ENCODE measurements around the gene OSBPL3.

The OSBPL3 gene

GRCh38 chr7:24913801-24914464, 66.0 kb downstream of the OSBPL3 start:
- H3K36me3 ChIP-seq (ENCODE audit: control insufficient read depth, insufficient read depth, low read length), result no peaks in the 10 kb centered on the region
- H3K9me3 ChIP-seq (ENCODE audit: control insufficient read depth, low read length), result no peaks in the 10 kb centered on the region
- WGBS, 2 experiments, result 98 to 100% methylated on average over 3 to 4 of the region's 4 CpGs
- no peaks in the 10 kb centered on the region for H3K4me1 ChIP-seq (ENCODE audit: control insufficient read depth, insufficient read depth, low read length)
- H3K27ac ChIP-seq (ENCODE audit: insufficient read depth, low read depth, low read length, poor library complexity, severe bottlenecking), result no peak overlapping the region
- no peak overlapping the region for H3K4me3 ChIP-seq (ENCODE audit: insufficient read depth, low read depth, low read length)
- no peaks in the 10 kb centered on the region for H3K27me3 ChIP-seq (ENCODE audit: control insufficient read depth, insufficient read depth, low read length, poor library complexity, severe bottlenecking)

- no peaks in the 10 kb centered on the region for H3K36me3 ChIP-seq (ENCODE audit: control insufficient read depth, insufficient read depth, low read length)
- no peaks in the 10 kb centered on the region for H3K4me1 ChIP-seq (ENCODE audit: control insufficient read depth, insufficient read depth, low read length)
- no peak overlapping the region for H3K4me3 ChIP-seq (ENCODE audit: insufficient read depth, low read depth, low read length)
- H3K27ac ChIP-seq (ENCODE audit: insufficient read depth, low read depth, low read length, poor library complexity, severe bottlenecking), result no peak overlapping the region
- WGBS, 2 experiments, result 94 to 95% methylated on average over 8 of the region's 8 CpGs
- H3K9me3 ChIP-seq (ENCODE audit: control insufficient read depth, low read length), result no peaks in the 10 kb centered on the region
- H3K27me3 ChIP-seq (ENCODE audit: control insufficient read depth, insufficient read depth, low read length, poor library complexity, severe bottlenecking), result no peaks in the 10 kb centered on the region
Observed at GRCh38 chr7:24912874-24913514, 67.0 kb downstream of the OSBPL3 start.

GRCh38 chr7:24912424-24912823, 67.6 kb downstream of the OSBPL3 start:
- Histone ChIP-seq H3K4me1 (ENCODE audit: control insufficient read depth, insufficient read depth, low read length) (no peaks in the 10 kb centered on the region), H3K9me3 (ENCODE audit: control insufficient read depth, low read length) (no peaks in the 10 kb centered on the region), H3K27ac (ENCODE audit: insufficient read depth, low read depth, low read length, poor library complexity, severe bottlenecking) (no peak overlapping the region), H3K27me3 (ENCODE audit: control insufficient read depth, insufficient read depth, low read length, poor library complexity, severe bottlenecking) (no peaks in the 10 kb centered on the region), H3K4me3 (ENCODE audit: insufficient read depth, low read depth, low read length) (no peak overlapping the region), H3K36me3 (ENCODE audit: control insufficient read depth, insufficient read depth, low read length) (no peaks in the 10 kb centered on the region)
- WGBS, 2 experiments, result 88 to 93% methylated on average over 4 of the region's 4 CpGs

GRCh38 chr7:24911213-24911603, 68.8 kb downstream of the OSBPL3 start:
- Histone ChIP-seq H3K4me3 (ENCODE audit: insufficient read depth, low read depth, low read length) (no peak overlapping the region), H3K27ac (ENCODE audit: insufficient read depth, low read depth, low read length, poor library complexity, severe bottlenecking) (no peak overlapping the region), H3K27me3 (ENCODE audit: control insufficient read depth, insufficient read depth, low read length, poor library complexity, severe bottlenecking) (no peaks in the 10 kb centered on the region), H3K36me3 (ENCODE audit: control insufficient read depth, insufficient read depth, low read length) (no peaks in the 10 kb centered on the region), H3K9me3 (ENCODE audit: control insufficient read depth, low read length) (no peaks in the 10 kb centered on the region), H3K4me1 (ENCODE audit: control insufficient read depth, insufficient read depth, low read length) (no peaks in the 10 kb centered on the region)
- WGBS, 2 experiments, result 97 to 100% methylated on average over 2 to 3 of the region's 3 CpGs

- WGBS, 2 experiments, result 85 to 87% methylated on average over 4 of the region's 4 CpGs
Observed at GRCh38 chr7:24910551-24911212, 69.3 kb downstream of the OSBPL3 start.

GRCh38 chr7:24908727-24909126, 71.3 kb downstream of the OSBPL3 start:
- no peaks in the 10 kb centered on the region for H3K27me3 ChIP-seq (ENCODE audit: control insufficient read depth, insufficient read depth, low read length, poor library complexity, severe bottlenecking)
- WGBS, 2 experiments, result 92% methylated on average over 4 of the region's 4 CpGs
- no peaks in the 10 kb centered on the region for H3K36me3 ChIP-seq (ENCODE audit: control insufficient read depth, insufficient read depth, low read length)
- no peak overlapping the region for H3K27ac ChIP-seq (ENCODE audit: insufficient read depth, low read depth, low read length, poor library complexity, severe bottlenecking)
- no peak overlapping the region for H3K4me3 ChIP-seq (ENCODE audit: insufficient read depth, low read depth, low read length)
- H3K4me1 ChIP-seq (ENCODE audit: control insufficient read depth, insufficient read depth, low read length), result no peaks in the 10 kb centered on the region
- H3K9me3 ChIP-seq (ENCODE audit: control insufficient read depth, low read length), result no peaks in the 10 kb centered on the region

More at GRCh38 chr7:24910551-24911212, 69.3 kb downstream of the OSBPL3 start:
- H3K9me3 ChIP-seq (ENCODE audit: control insufficient read depth, low read length), result no peaks in the 10 kb centered on the region
- H3K36me3 ChIP-seq (ENCODE audit: control insufficient read depth, insufficient read depth, low read length), result no peaks in the 10 kb centered on the region
- H3K27ac ChIP-seq (ENCODE audit: insufficient read depth, low read depth, low read length, poor library complexity, severe bottlenecking), result no peak overlapping the region
- H3K4me3 ChIP-seq (ENCODE audit: insufficient read depth, low read depth, low read length), result no peak overlapping the region
- H3K27me3 ChIP-seq (ENCODE audit: control insufficient read depth, insufficient read depth, low read length, poor library complexity, severe bottlenecking), result no peaks in the 10 kb centered on the region
- no peaks in the 10 kb centered on the region for H3K4me1 ChIP-seq (ENCODE audit: control insufficient read depth, insufficient read depth, low read length)

GRCh38 chr7:24908166-24908565, 71.8 kb downstream of the OSBPL3 start:
- Histone ChIP-seq H3K4me3 (ENCODE audit: insufficient read depth, low read depth, low read length) (no peak overlapping the region), H3K9me3 (ENCODE audit: control insufficient read depth, low read length) (no peaks in the 10 kb centered on the region), H3K36me3 (ENCODE audit: control insufficient read depth, insufficient read depth, low read length) (no peaks in the 10 kb centered on the region), H3K4me1 (ENCODE audit: control insufficient read depth, insufficient read depth, low read length) (no peaks in the 10 kb centered on the region), H3K27ac (ENCODE audit: insufficient read depth, low read depth, low read length, poor library complexity, severe bottlenecking) (no peak overlapping the region), H3K27me3 (ENCODE audit: control insufficient read depth, insufficient read depth, low read length, poor library complexity, severe bottlenecking) (no peaks in the 10 kb centered on the region)
- 97 to 98% methylated on average over 3 of the region's 3 CpGs for WGBS, 2 experiments

- Histone ChIP-seq H3K9me3 (ENCODE audit: control insufficient read depth, low read length) (no peaks in the 10 kb centered on the region), H3K27ac (ENCODE audit: insufficient read depth, low read depth, low read length, poor library complexity, severe bottlenecking) (no peak overlapping the region)
- 91 to 97% methylated on average over 7 of the region's 7 CpGs for WGBS, 2 experiments
Observed at GRCh38 chr7:24907311-24907886, 72.6 kb downstream of the OSBPL3 start.

GRCh38 chr7:24905996-24906770, 73.8 kb downstream of the OSBPL3 start:
- H3K4me3 ChIP-seq (ENCODE audit: insufficient read depth, low read depth, low read length), result no peak overlapping the region
- no peaks in the 10 kb centered on the region for H3K27me3 ChIP-seq (ENCODE audit: control insufficient read depth, insufficient read depth, low read length, poor library complexity, severe bottlenecking)
- no peaks in the 10 kb centered on the region for H3K9me3 ChIP-seq (ENCODE audit: control insufficient read depth, low read length)
- 92 to 96% methylated on average over 4 of the region's 4 CpGs for WGBS, 2 experiments
- no peaks in the 10 kb centered on the region for H3K36me3 ChIP-seq (ENCODE audit: control insufficient read depth, insufficient read depth, low read length)
- no peaks in the 10 kb centered on the region for H3K4me1 ChIP-seq (ENCODE audit: control insufficient read depth, insufficient read depth, low read length)
- H3K27ac ChIP-seq (ENCODE audit: insufficient read depth, low read depth, low read length, poor library complexity, severe bottlenecking), result no peak overlapping the region

More at GRCh38 chr7:24907311-24907886, 72.6 kb downstream of the OSBPL3 start:
- no peaks in the 10 kb centered on the region for H3K4me1 ChIP-seq (ENCODE audit: control insufficient read depth, insufficient read depth, low read length)
- H3K36me3 ChIP-seq (ENCODE audit: control insufficient read depth, insufficient read depth, low read length), result no peaks in the 10 kb centered on the region
- H3K27me3 ChIP-seq (ENCODE audit: control insufficient read depth, insufficient read depth, low read length, poor library complexity, severe bottlenecking), result no peaks in the 10 kb centered on the region
- no peak overlapping the region for H3K4me3 ChIP-seq (ENCODE audit: insufficient read depth, low read depth, low read length)

Measured in ectodermal cell (in vitro differentiated cells).